ELR (cell line): ENCODE results near the gene TCN1.
"Not testable (repeated sequence)": the region's sequence is repeated elsewhere in the genome, so short reads cannot be mapped to it uniquely, and the experiment has no call there.

Source experiments
- DNase-seq: peaks from one replicate; pipeline ENCODE4 v3.0.0-alpha.2; 2015; ENCODE audit warnings: low read depth

The TCN1 gene, protein sequence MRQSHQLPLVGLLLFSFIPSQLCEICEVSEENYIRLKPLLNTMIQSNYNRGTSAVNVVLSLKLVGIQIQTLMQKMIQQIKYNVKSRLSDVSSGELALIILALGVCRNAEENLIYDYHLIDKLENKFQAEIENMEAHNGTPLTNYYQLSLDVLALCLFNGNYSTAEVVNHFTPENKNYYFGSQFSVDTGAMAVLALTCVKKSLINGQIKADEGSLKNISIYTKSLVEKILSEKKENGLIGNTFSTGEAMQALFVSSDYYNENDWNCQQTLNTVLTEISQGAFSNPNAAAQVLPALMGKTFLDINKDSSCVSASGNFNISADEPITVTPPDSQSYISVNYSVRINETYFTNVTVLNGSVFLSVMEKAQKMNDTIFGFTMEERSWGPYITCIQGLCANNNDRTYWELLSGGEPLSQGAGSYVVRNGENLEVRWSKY

DNA sequence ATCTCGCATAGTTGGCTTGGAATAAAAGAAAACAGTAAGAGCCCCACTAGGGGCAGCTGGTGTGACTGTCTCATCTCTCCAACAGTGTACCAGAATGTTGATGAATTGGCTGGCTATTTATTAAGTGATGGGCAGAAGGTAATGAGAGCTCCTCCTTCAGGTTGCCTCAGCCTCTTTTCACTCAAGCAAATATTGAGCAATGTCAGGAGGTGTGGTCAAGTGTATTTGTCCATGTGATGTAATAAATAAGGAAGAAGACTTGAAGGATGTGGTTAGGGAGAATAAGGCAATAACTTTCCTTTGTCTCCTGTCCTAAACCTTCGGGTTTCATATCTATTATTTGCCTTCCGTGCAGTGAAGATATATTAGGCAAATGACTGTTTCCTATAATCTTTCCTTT is at the start of gene TCN1:
TSS of gene TCN1 (minus strand) at position 91 of the 400 bp plus-strand sequence. CDS start at position 74, 17 bp downstream.
- peak; percentile 32 for DNase-seq

DNA sequence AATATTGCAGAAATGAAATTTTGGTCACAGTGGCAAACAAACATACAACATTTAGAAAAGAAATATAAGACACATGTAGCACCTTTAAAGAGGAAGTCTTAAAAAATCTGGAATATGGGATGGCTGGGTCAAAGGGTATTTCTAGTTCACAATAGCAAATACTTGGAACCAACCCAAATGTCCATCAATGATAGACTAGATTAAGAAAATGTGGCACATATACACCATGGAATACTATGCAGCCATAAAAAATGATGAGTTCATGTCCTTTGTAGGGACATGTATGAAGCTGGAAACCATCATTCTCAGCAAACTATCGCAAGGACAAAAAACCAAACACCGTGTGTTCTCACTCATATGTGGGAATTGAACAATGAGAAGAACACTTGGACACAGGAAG is 37.3 kb upstream of the TCN1 start:
- DNase-seq, result not testable (repeated sequence)

DNA sequence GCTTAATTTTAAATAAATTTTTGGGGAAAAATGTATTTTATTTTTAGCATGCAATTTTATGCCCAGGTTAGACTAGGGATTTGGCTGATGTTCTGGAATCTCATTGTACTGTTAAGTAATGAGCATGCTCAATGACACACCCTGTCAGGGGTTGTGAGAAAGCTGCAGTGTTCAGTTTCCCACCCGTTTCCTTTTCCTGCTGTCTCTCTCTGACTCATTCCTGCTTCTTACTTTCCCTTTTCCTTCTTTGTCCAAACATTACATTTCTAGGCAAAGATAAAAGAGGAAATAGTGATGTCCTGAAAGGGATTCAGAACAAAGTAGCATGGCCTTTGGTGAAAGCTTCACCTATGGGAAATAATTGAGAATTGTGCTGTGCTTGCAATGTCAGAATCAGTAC is 35.0 kb upstream of the TCN1 start:
- DNase-seq, result peak; percentile 98

DNA sequence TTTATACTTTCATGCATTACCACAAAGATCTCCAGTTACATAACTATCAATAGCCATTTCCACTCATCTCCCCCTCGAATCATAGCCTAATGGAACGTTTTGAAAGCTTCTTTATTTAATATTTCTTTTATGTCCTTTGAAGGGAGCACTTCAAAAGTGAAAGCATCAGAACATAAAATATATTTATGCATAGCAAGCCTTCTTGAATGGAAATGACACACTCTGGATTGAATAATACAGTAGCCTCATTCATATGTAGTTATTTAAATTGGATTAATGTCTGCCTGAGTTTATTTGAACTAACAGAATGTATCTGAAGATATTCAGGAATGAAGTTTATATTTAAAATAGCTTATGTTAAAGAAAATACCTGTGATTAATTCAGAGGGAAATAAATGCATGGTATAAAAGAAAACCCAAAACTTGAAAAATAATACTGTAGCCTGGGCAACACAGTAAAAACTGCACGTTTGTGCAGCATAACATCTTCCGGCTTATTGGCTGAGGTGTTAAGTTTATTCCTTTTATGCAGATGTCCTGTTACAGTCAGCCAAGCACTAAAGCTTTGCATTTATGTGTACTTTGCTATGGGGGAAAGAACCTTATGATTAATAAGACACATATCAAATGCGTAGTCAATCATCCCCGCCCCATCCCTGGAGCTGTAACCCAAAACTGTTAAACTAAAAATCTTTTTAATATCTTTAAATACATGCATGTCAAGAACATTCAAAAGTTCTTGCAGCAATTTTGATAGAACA is 34.3 kb upstream of the TCN1 start:
- peak; percentile 35 for DNase-seq

DNA sequence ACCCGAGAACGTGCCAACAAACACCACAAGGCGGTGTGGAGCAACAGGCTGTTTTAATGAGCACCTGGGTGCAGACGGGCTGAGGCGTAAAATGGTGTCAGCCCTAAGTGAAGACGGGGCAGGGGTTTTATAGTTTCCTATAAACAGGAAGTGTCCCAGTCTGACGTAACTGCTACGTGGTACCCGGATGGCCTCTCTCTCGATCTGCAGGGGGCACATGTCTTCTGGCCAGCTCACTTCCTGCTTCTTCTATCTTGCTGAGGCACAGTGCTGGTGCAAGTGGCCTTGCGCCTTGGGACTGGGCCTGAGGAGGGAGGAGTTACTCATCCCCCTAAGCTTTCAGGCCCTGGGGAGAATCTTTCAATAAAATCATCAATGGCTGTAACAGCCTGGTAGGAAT is 33.2 kb upstream of the TCN1 start:
- peak; percentile 89 for DNase-seq

DNA sequence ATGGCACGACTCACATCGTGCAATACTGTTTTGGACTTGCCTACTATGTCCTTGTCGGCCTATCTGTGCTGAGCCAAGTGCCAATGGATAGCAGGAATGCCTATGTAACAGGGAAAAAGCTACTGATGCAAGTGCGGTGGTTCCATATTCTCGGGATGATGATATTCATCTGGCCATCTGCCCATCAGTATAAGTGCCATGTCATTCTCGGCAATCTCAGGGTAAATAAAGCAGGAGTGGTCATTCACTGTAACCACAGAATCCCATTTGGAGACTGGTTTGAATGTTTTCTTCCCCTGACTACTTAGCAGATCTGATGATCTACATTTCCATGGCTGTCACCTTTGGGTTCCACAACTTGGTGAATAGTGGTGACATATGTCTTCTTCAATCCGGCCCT is 32.4 kb upstream of the TCN1 start:
- DNase-seq, result peak; percentile 42

DNA sequence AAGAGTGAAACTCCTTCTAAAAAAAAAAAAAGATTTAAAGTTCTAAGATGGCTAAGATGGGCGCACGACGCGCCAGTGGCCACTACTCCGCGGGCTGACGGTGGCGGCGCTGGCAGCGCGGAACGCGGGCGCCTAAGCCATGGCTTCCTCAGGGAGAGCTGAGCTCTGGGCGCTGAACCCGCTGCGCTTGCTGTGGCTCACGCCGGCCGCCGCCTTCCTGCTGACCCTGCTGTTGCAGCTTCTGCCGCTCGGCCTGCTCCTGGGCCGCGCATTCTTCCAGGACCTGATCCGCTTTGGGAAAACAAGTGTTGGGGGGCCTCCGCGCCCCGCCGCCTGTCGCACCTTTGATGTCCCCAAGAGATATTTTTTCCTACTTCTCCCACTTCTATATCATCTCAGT is 31.8 kb upstream of the TCN1 start:
- no peak for DNase-seq

DNA sequence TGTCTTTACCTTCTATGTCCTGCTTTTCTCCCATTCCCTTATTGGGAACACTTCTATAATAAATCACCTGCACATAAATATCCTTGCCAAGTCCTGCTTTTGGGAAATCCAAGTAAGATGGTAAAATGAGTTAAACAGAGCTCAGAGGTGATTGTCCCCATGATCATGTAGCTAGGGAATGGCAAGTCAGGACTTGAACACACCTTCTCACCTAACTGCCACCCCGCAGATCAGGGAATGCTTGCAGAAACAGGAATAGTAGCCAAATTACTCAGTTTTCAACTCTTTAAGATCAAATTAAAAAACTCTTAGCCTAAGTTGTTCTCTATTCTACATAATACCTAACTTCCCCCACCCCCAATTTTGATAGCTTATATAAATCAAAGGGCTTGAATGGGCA is 28.3 kb upstream of the TCN1 start:
- DNase-seq, result no peak

DNA sequence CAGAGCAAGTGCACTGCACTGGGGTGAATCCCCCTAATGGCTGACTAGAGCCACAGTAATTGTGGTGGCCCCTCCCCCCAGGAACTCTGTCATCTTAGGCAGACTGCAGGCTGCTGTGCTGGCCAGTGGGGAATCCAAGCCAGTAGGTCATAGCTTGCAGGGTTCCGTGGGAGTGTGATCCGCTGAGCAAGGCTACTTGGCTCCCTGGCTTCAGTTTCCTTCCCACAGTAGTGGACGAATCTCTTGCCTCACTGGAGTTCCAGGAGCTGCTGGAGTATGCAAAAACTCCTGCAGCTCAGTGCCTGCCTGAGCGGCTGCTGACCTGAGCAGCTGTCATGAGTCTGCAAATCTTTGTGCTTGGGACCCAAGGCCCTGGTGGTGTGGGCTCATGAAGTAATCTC is 25.5 kb upstream of the TCN1 start:
- DNase-seq, result peak; percentile 58

DNA sequence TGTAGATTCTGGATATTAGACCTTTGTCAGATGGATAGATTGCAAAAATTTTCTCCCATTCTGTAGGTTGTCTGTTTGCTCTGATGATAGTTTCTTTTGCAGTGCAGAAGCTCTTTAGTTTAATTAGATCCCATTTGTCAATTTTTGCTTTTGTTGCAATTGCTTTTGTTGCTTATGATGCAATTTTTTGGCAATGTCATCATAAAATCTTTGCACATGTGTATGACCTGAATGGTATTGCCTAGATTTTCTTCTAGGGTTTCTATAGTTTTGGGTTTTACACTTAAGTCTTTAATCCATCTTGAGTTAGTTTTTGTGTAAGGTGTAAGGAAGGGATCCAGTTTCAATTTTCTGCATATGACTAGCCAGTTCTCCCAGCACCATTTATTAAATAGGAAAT is 20.9 kb upstream of the TCN1 start:
- not testable (repeated sequence) for DNase-seq

DNA sequence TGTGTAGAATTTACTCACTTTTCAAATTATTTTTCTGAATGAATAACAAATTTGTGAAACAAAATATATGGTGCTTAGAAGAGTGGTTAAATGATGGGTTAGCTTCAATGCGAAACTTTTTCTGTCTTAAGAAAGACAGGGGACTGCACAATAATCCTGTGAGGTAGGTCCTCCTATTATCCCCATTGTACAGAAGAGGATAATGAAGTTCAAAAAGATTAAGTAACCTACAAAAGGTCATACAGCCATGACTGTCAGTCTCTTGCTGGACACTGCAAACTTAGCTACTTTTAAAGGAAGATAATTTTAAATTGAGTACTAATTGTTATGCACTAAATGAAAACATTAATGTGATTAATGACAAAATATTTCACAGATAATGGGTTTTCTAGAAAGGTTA is 17.3 kb upstream of the TCN1 start:
- no peak for DNase-seq

DNA sequence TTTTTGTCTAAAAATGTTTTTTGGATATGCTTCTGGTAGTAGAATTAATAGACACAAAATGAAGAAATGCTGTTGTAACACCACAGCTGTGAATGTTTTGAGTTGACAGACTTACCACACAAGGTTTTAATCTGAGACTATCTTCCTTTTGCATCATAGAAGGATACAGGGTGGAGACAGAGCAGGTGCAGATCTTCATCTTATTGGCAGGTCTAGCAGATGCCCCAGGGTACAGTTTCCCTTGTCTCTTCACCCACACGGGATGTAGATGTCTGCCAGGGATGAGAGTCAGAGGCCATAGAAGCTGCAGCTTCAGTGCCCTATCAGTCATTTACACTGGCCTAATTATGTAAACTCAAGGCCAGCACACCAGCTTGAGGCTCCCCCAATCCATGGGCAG is 13.3 kb upstream of the TCN1 start:
- DNase-seq, result no peak

DNA sequence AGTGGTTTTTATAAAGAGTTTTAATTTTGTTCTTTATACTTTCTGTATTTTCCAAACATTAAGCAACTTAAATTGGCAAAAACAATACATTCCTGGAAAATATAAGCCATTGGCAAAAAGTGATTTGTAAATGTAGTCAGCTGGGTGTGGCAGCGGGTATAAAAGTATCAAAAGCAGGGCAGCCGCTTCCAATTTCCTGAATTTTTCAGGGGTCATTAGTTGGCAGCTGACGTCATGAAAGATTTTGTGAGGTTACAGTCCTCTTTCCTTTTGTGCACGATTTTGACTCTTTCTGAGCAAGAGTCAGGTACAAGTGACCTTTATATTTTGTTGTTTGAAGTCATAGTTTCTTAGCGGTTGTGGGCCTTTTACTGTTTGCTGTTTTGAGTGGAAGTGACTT is 12.3 kb upstream of the TCN1 start, which contains the start of gene OOSP3:
TSS of gene OOSP3 (plus strand) at position 208 of the 400 bp plus-strand sequence. CDS start at position 235, 27 bp downstream.
- DNase-seq, result no peak

DNA sequence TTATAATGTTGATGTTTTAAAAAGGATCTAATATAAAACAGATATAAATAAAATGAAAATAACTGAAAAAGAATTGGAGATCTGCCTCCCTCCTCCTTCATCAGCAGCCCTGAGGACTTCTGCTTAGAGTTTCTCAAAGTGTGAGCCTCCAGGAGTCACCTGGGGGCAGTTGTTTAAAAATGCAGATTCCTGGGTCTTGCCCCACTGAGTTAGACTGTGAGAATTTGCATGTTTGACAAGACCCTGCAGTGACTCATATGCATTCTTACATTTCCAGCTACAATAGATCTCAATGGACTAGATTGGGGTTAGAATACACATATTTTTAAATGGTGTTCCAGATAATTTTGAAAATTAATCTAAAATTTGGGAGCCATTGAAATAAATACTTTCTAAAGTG is 11.5 kb upstream of the TCN1 start:
- no peak for DNase-seq

DNA sequence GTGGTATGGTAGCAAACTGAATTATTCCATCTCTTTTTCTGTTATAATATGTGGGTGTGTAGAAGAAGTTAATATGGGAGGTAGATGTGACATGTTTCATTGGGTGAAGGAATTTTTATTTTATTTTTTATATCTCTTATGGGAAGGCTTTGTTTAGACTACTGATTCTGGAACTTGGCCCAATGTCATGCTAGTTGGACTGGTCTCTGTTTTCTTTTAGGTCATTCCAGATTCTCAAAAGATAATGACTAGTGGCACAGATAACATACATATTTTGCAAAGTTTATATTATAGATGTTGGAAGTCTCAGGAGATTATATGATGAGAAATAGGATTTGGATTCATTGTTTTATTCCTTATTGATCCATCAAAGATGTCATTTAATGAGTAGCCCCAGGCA is 11.0 kb upstream of the TCN1 start:
- no peak for DNase-seq

DNA sequence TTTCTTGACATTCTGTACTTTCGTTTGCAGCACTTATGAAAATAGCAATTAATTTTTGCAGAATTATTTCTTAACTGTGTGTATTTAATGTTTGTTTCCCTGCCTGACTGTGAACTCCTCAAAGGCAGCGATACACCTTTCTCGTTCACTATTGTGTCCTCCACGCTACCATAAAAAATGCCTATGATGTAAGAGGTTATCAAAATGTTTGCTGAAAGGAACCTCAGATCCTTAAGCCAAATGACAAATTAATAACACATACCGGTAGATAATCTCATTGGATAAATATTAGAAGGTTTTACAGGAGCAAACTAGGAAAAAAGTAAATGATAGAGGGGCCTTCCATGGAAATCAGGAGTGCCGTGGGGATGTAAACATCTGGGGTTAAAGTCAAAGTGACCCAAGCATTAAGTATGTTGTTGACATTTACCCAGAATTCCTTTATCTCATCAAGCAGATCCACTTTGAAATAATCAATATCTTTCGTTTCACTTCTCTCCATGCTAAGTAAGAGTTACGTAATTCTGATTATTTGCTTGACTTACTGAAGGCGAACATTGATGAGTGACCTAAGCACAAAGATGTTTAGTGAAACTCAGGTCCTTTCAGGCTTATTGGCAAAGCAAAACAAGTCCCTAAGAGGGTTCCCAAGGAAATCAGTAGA is 9.7 kb upstream of the TCN1 start:
- DNase-seq, result no peak

DNA sequence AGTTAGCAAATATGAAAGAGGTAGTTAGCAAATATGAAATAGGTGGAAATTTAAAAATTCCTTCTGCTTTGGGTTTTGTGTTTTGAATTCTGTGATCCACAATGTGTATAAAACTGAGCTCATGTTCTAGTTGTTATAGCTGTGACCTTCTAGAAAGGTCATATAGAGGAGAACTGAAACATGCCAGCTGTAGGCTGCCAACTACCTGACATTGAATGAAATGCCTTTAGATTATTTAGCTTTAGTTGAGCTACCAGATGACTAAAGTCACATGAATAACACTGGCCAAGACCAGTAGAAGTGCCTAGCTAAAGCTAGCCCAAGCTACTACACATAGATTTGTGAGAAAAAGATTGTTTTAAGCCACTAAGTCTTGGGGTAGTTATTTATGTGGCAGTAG is 5.8 kb upstream of the TCN1 start:
- DNase-seq, result no peak

DNA sequence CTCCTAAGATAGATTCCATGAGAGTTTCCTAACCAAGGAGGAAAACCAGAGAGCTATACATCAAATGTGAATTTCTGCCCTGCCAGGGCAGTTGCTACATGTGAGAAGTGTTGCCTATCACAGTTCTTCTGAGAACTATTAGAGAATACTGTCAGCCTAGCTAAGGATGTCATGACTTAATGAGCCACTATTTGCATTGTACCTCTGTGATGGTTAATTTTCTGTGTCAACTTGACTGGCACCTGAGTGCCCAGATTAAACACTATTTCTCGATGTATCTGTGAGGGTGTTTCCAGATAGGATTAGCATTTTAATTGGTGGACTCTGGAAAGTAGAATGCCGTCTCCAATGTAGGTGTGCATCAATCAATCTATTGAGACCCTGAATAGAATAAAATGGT is 1.7 kb upstream of the TCN1 start:
- DNase-seq, result no peak

DNA sequence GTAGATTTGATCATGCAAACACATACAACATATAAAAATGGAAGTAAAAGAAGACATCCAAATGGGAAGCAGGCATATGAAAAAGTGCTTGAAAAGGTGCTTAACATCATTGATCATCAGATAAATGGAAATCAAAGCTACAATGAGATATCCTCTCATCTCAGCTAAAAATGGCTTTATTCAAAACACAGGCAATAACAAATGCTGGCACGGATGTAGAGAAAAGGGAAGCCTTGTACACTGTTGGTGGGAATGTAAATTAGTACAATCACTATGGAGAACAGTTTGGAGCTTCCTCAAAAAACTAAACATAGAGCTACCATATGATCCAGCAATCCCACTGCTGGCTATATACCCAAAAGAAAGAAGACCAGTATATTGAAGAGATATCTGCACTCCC is 549 bp upstream of the TCN1 start:
- DNase-seq, result no peak

DNA sequence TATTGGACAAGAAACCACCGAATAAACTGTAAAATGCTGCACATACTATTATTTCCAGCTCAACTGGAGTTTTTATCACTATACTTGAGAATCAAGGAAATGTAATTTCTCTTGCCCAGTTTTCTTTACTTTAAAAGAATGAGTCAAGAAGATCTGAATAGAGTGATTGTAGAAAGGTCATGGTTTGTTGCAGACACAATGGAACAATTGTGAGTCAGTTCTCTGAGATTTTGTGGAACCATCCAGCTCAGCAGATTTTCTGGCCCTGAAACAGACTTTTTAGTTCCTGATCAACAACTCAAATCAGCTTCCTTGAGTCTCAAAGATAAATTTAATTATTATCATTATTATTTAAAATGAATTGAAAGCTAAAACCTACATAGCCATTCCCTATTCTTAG is 1.3 kb downstream of the TCN1 start:
- DNase-seq, result peak; percentile 61

DNA sequence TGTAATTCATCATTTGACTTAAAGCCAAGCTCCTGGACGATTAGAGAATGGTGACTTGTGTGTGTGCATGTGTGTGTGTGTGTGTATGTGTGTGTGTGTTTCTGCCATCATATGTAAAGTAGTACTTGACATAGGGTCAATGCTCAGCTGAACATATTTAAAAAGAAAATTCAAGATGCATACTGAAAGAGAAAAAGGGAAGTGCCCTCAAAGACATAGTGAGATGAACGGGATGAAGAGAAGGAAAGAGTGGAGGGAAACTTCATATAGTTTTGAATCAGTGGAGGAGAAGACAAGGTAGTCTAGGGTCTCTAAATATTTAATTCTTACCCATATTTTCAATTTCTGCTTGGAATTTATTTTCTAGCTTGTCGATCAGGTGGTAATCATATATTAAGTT is 4.0 kb downstream of the TCN1 start:
- DNase-seq, result no peak

DNA sequence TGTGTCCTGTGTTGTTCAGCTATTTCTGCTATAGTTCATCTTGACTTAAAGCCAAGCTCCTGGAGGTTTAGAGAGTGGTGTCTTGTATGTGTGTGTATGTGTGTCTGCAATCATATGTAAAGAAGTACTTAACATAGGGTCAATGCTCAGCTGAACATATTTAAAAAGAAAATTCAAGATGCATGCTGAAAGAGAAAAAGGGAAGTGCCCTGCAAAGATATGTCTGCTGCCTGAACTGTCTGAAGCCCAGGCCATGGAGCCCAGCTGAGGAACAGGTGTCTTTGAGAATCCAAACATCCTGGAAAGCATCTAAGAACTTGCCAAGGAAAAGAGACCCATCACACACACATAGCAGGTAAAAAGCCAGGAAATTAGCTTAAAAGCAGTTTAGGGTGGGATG is 6.6 kb downstream of the TCN1 start:
- DNase-seq, result no peak
